OCI-LY1 (cell line): ENCODE measurements around the gene GDF9.

Experiments
- H2AFZ ChIP-seq: fragments of 200-600 bp; sonication (generic), shearing (Covaris generic); 2 replicates; pipeline ENCODE4 v1.6.0; 2014; ENCODE audit warnings: antibody characterized with exemption, mild to moderate bottlenecking, low read length
- H3F3A ChIP-seq: fragments of 200-600 bp; sonication (generic), shearing (Covaris generic); 2 replicates; pipeline ENCODE4 v1.6.0; 2014; ENCODE audit warnings: mild to moderate bottlenecking, antibody characterized with exemption, low read length, moderate library complexity; ENCODE audit not compliant: insufficient read depth
- H3K27ac ChIP-seq: fragments of 200-600 bp; sonication (generic); 2 replicates; pipeline ENCODE4 v1.5.1; 2014; ENCODE audit warnings: low read length, mixed run types, mild to moderate bottlenecking, low read depth; ENCODE audit not compliant: poor library complexity, severe bottlenecking
- H3K27me3 ChIP-seq: fragments of 200-600 bp; sonication (generic); 2 replicates; pipeline ENCODE4 v1.6.0; 2014; ENCODE audit warnings: antibody characterized with exemption, mild to moderate bottlenecking, low read length, moderate library complexity; ENCODE audit not compliant: insufficient read depth
- H3K36me3 ChIP-seq: fragments of 200-600 bp; sonication (generic); 2 replicates; pipeline ENCODE4 v1.6.1; 2014; ENCODE audit warnings: mild to moderate bottlenecking, antibody characterized with exemption, low read length, moderate library complexity, mixed read lengths; ENCODE audit not compliant: insufficient read depth
- H3K4me1 ChIP-seq: fragments of 200-600 bp; sonication (generic); 2 replicates; pipeline ENCODE4 v1.5.1; 2014; ENCODE audit warnings: mild to moderate bottlenecking, low read length, moderate library complexity; ENCODE audit not compliant: insufficient read depth, severe bottlenecking
- H3K4me2 ChIP-seq: fragments of 200-600 bp; sonication (generic), shearing (Covaris generic); 2 replicates; pipeline ENCODE4 v1.6.1; 2014; ENCODE audit warnings: low read length
- H3K4me3 ChIP-seq: fragments of 200-600 bp; sonication (generic); 2 replicates; pipeline ENCODE4 v1.5.1; 2014; ENCODE audit warnings: low read length, low read depth, mild to moderate bottlenecking, mixed read lengths; ENCODE audit not compliant: poor library complexity, severe bottlenecking
- H3K79me2 ChIP-seq: fragments of 200-600 bp; shearing (Covaris generic); 2 replicates; pipeline ENCODE4 v1.6.1; 2016; ENCODE audit warnings: mixed run types, low read length, mixed read lengths; ENCODE audit not compliant: insufficient read depth
- H3K9ac ChIP-seq: fragments of 200-600 bp; sonication (generic), shearing (Covaris generic); 2 replicates; pipeline ENCODE4 v1.6.1; 2014; ENCODE audit warnings: mild to moderate bottlenecking, low read length, mixed read lengths
- H3K9me2 ChIP-seq: fragments of 200-600 bp; sonication (generic), shearing (Covaris generic); 2 replicates; pipeline ENCODE4 v1.6.1; 2014; ENCODE audit warnings: low read depth, mild to moderate bottlenecking, low read length, mixed read lengths
- H3K9me3 ChIP-seq: fragments of 200-600 bp; shearing (Covaris generic); 2 replicates; pipeline ENCODE4 v1.6.1; 2014; ENCODE audit warnings: low read length, mixed read lengths
- H4K20me1 ChIP-seq: fragments of 200-600 bp; sonication (generic), shearing (Covaris generic); 2 replicates; pipeline ENCODE4 v1.6.0; 2016; ENCODE audit warnings: mild to moderate bottlenecking, low read length; ENCODE audit not compliant: insufficient read depth
- CTCF ChIP-seq: fragments of 200-600 bp; sonication (generic), shearing (Covaris generic); IDR thresholded peaks from 2 replicates; pipeline ENCODE4 v1.5.1; 2017; ENCODE audit warnings: mild to moderate bottlenecking, antibody characterized with exemption, low read length, moderate library complexity, mixed read lengths
- EZH2 ChIP-seq: fragments of 200-600 bp; sonication (generic), shearing (Covaris generic); IDR thresholded peaks from 2 replicates; pipeline ENCODE4 v1.8.0; 2017; ENCODE audit warnings: borderline replicate concordance, mixed run types, mild to moderate bottlenecking, antibody characterized with exemption, low read length, moderate library complexity, mixed read lengths

GDF9 gene

GRCh38 chr5:132868754-132869153 lies 2.5 kb upstream of the GDF9 start:
- no peak for TF ChIP-seq EZH2
- no peak for TF ChIP-seq CTCF
- Histone ChIP-seq H3K9me3 (no peaks in the 10 kb centered on the region), H3K27me3 (no peaks in the 10 kb centered on the region), H4K20me1 (no peaks in the 10 kb centered on the region), H3F3A (no peaks in the 10 kb centered on the region), H3K4me2 (no peak overlapping the region), H3K36me3 (peaks cover 55% of the 10 kb centered on the region), H3K4me3 (no peak overlapping the region), H3K79me2 (0 out of 2 replicates have a peak, but pooled peaks cover 5% of the 10 kb centered on the region), H3K4me1 (peaks cover 15% of the 10 kb centered on the region), H3K27ac (no peak overlapping the region), H3K9me2 (no peaks in the 10 kb centered on the region), H3K9ac (no peak overlapping the region), H2AFZ (no peak overlapping the region)

- Histone ChIP-seq H3K36me3 (peaks cover 38% of the 10 kb centered on the region), H3K79me2 (0 out of 2 replicates have a peak, but pooled peaks cover 5% of the 10 kb centered on the region), H3K4me2 (peak overlapping the region; percentile 81), H2AFZ (no peak overlapping the region), H3K9me3 (no peaks in the 10 kb centered on the region), H3K4me1 (peaks cover 15% of the 10 kb centered on the region), H3K27me3 (no peaks in the 10 kb centered on the region), H3K27ac (peak overlapping the region; percentile 48), H3F3A (no peaks in the 10 kb centered on the region), H3K4me3 (peak overlapping the region; percentile 93), H4K20me1 (no peaks in the 10 kb centered on the region), H3K9me2 (no peaks in the 10 kb centered on the region), H3K9ac (peak overlapping the region; percentile 91)
- TF ChIP-seq CTCF, result no peak
- TF ChIP-seq EZH2, result no peak
These were observed 780 bp upstream of the GDF9 start for GRCh38 chr5:132867046-132867451.

DNA sequence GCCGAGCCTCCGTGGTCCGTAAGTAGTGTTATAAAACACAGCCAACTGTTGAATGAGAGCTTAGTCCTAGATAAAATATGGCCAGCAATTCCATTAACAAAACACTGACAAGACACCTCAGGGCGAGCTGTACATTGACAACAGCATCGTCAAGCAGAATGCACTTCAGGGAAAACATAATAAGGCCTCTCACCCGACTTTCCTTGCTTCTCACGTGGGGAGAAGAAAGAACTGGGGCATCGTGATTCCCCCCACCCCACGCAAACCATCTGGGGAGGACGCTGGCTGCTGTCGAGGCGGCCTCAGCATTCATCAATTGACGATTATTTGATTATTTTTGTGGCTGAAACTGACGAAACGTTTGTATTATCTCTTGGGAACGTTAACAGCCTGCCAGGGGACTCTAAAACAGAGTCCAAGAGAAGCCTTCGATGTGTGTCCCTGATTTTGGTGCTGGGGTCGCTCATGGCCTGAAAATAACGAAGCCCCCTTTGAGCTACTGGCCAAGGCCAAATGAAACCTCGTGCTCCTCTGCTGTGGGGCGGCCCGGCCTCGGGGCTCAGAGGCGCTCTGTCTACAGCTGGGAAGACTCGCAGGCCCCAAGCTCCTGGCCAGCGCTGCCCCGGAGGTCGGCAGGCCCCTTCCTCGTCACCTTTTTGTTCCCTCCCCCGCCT lies 464 bp downstream of the GDF9 start:
- Histone ChIP-seq H3K4me3 (peak overlapping the region; percentile 93), H3K36me3 (peaks cover 26% of the 10 kb centered on the region), H3K4me2 (peak overlapping the region; percentile 81), H3K79me2 (0 out of 2 replicates have a peak, but pooled peaks cover 5% of the 10 kb centered on the region), H3K27ac (no peak overlapping the region), H4K20me1 (no peaks in the 10 kb centered on the region), H2AFZ (peak overlapping the region; percentile 42; the same call in 1 of the 2 replicates), H3K4me1 (peaks cover 15% of the 10 kb centered on the region), H3K27me3 (no peaks in the 10 kb centered on the region), H3K9me2 (no peaks in the 10 kb centered on the region), H3K9ac (peak overlapping the region; percentile 91), H3F3A (no peaks in the 10 kb centered on the region), H3K9me3 (no peaks in the 10 kb centered on the region)
- TF ChIP-seq CTCF (no peak), EZH2 (no peak)
